MM.1S (cell line): ENCODE results near the gene HNRNPA3.

Source experiments
- EZH2phosphoT487 ChIP-seq: fragments of 300-600 bp; sonication (generic); IDR thresholded peaks from 2 replicates; pipeline ENCODE4 v1.6.1; 2018; ENCODE audit warnings: antibody characterized with exemption, low read length
- TF ChIP-seq, protein P1 (sequence below): fragments of 300-600 bp; sonication (generic); IDR thresholded peaks from 2 replicates; pipeline ENCODE4 v1.5.1; 2016; ENCODE audit warnings: antibody characterized with exemption, low read length, mixed read lengths

DNA sequence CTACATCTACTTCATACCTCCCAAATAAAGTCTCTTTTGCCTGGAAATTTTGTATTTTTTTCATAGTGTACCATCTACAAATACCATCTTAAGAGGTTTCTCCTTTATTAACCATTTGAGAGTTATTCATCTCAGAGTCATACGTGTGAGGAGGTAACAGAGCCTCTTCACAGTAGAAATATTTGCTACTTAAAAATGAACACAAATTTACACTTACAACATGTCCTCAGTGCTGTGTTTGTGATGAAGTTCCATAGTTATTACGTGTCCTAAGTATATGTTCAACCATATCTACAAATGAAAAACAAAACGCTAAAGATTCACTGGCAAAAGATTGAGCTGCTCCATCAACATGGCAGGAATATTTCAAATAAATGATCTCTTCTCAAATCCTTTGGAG, 48.5 kb upstream of the HNRNPA3 start:
- TF ChIP-seq, protein P1, sequence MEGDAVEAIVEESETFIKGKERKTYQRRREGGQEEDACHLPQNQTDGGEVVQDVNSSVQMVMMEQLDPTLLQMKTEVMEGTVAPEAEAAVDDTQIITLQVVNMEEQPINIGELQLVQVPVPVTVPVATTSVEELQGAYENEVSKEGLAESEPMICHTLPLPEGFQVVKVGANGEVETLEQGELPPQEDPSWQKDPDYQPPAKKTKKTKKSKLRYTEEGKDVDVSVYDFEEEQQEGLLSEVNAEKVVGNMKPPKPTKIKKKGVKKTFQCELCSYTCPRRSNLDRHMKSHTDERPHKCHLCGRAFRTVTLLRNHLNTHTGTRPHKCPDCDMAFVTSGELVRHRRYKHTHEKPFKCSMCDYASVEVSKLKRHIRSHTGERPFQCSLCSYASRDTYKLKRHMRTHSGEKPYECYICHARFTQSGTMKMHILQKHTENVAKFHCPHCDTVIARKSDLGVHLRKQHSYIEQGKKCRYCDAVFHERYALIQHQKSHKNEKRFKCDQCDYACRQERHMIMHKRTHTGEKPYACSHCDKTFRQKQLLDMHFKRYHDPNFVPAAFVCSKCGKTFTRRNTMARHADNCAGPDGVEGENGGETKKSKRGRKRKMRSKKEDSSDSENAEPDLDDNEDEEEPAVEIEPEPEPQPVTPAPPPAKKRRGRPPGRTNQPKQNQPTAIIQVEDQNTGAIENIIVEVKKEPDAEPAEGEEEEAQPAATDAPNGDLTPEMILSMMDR, result no peak
- no peak for TF ChIP-seq EZH2phosphoT487
